Upper lobe of left lung (tissue), 6 donors: Measurements from ENCODE around the gene KRT4. TPM values are rescaled to one million over a fixed set of nuclear protein-coding genes. Genes with fewer than 3 reads are reported as not detected.

ENCODE experiments used
- ATAC-seq, 2 donors: fragments of 200-7000 bp; cut with Tn5 transposase; one replicate each; pipeline ENCODE4 v1.9.1; 2022; ENCODE audit warnings: mild to moderate bottlenecking in 2 of 2, moderate library complexity in 2 of 2; ENCODE audit not compliant: low FRiP score in 2 of 2
- DNase-seq, 2 donors: peaks; one replicate each; pipeline ENCODE4 v3.0.0-alpha.2; 2019 to 2020
- H3K27ac ChIP-seq, 4 donors: fragments of 200-600 bp; sonication (generic); one replicate each; pipeline ENCODE4 v1.5.1; 2016 to 2019
- H3K27me3 ChIP-seq, 4 donors: fragments of 200-600 bp; sonication (generic); one replicate each; pipeline ENCODE4 v1.5.1; 2017 to 2019
- H3K36me3 ChIP-seq, 4 donors: fragments of 200-600 bp; sonication (generic); one replicate each; pipeline ENCODE4 v1.5.1; 2016 to 2019
- H3K4me1 ChIP-seq, 4 donors: fragments of 200-600 bp; sonication (generic); one replicate each; pipeline ENCODE4 v1.5.1; 2018 to 2019
- H3K4me3 ChIP-seq, 4 donors: fragments of 200-600 bp; sonication (generic); one replicate each; pipeline ENCODE4 v1.5.1; 2017 to 2019; ENCODE audit warnings: mild to moderate bottlenecking in 2 of 4, moderate library complexity in 1 of 4
- H3K9me3 ChIP-seq, 4 donors: fragments of 200-600 bp; sonication (generic); one replicate each; pipeline ENCODE4 v1.5.1; 2018 to 2019
- CTCF ChIP-seq, 6 experiments: fragments of 450-650 bp in 4 of 6; fragments of 200-600 bp in 2 of 6; sonication (generic) in 2 of 6; IDR thresholded peaks; one replicate each; pipeline ENCODE4 v1.5.1; 2016 to 2019; ENCODE audit warnings: antibody characterized with exemption in 6 of 6
- EP300 ChIP-seq, 4 donors: sonication (generic); formaldehyde crosslinking; IDR thresholded peaks; one replicate each; pipeline ENCODE4 v1.5.1; 2017; ENCODE audit warnings: antibody characterized with exemption in 4 of 4, control low read depth in 2 of 4
- POLR2A ChIP-seq, 4 donors: fragments of 450-650 bp; IDR thresholded peaks; one replicate each; pipeline ENCODE4 v1.5.1; 2016 to 2017; ENCODE audit warnings: antibody characterized with exemption in 4 of 4, mild to moderate bottlenecking in 2 of 4
- POLR2AphosphoS5 ChIP-seq, 2 donors: sonication (generic); formaldehyde crosslinking; IDR thresholded peaks; one replicate each; pipeline ENCODE4 v1.5.1; 2017; ENCODE audit warnings: antibody characterized with exemption in 2 of 2
- WGBS, 2 donors: methylation state at CpG; one replicate each; pipeline ENCODE4 v1.1.5; 2017 to 2018; 5-methylcytosine and 5-hydroxymethylcytosine counted together
- total RNA-seq, 6 donors: library from RNA; depleted of rRNA in 4 of 6; stranded (reverse); fragments of >200 nt in 4 of 6; gene quantifications; one replicate each; pipeline versions ENCODE4 v1.1.0 to v1.2.1, GENCODE V29; 2016 to 2021
- donor health status: DM: no; HTN: no; CAD: no; lungs with moderate emphysema.
- donor health status: DM: no; HTN: yes; CAD: no; lungs with severe emphysema.

The KRT4 gene
- total RNA-seq, 6 donors from 2014 or later = 2.1 to 36.1 (median 15.1) TPM

DNA sequence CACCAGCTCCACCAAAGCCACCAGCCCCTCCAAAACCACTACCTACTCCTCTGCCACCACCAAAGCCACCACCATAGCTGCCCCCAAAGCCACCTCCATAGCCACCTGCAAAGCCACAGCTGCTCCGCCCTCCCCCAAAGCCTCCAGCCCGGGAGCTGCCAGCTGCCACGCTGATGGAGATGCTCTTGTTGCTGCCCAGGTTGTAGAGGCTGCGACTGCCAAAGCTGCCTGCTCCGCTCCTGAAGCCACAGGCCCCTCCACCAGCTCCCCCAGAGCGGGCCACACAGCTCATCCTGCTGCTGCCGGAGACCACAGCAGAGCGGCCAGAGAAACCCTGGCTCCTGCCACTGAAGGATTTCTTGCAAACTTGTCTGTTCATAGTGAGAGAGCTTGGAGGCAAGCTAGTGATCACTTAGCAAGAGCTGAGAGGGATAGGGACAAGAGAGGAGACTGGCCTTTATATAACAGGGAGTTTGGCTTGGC lies 37.0 kb downstream of the KRT4 start, which contains the start of gene KRT76:
KRT76 (minus strand) TSS at position 433 of the 483 bp plus-strand sequence; CDS start at position 379, 54 bp downstream.
- peak in 1 of 2 donors; percentile 52 for DNase-seq
- H3K4me1 ChIP-seq = no peaks in the 10 kb centered on the region
- no peaks in the 10 kb centered on the region for H3K36me3 ChIP-seq
- no peak within 1 kb of the TSS for H3K27ac ChIP-seq
- no peak for ATAC-seq
- WGBS, 2 donors = 91 to 100% methylated on average over 3 to 8 of the region's 8 CpGs
- no peaks in the 10 kb centered on the region for H3K27me3 ChIP-seq
- H3K4me3 ChIP-seq = no peak within 1 kb of the TSS
- no peaks in the 10 kb centered on the region for H3K9me3 ChIP-seq
- no peak for TF ChIP-seq CTCF (IDR thresholded peaks at IDR 0.05)
- TF ChIP-seq POLR2A (IDR thresholded peaks at IDR 0.05) = no peak
- TF ChIP-seq EP300 (IDR thresholded peaks at IDR 0.05) = no peak
- TF ChIP-seq POLR2AphosphoS5 (IDR thresholded peaks at IDR 0.05) = no peak

DNA sequence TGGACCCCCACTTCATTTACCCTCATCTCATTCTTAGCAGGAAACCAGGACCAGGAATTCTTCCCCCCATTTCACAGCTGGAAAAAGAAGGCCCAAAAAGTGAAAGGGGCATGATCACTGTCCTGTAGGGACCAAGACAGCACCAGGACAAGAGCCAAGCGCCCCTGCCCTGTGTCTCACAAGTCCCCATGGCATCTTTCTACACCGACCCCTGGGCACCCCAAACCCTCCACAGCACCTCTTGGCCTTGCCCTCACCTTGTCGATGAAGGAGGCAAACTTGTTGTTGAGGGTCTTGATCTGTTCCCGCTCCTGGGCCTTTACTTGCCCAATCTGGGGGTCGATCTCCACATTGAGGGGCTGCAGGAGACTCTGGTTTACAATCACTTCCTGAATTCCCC lies 37.5 kb downstream of the KRT4 start:
- H3K27me3 ChIP-seq = no peaks in the 10 kb centered on the region
- no peaks in the 10 kb centered on the region for H3K36me3 ChIP-seq
- H3K4me1 ChIP-seq = no peaks in the 10 kb centered on the region
- H3K27ac ChIP-seq = no peak overlapping the region
- H3K9me3 ChIP-seq = no peaks in the 10 kb centered on the region
- WGBS, 2 donors = 82 to 87% methylated on average over 5 of the region's 5 CpGs
- no peak for ATAC-seq
- H3K4me3 ChIP-seq = no peak overlapping the region
- DNase-seq = no peak
- no peak for TF ChIP-seq EP300 (IDR thresholded peaks at IDR 0.05)
- TF ChIP-seq CTCF (IDR thresholded peaks at IDR 0.05) = no peak
- TF ChIP-seq POLR2AphosphoS5 (IDR thresholded peaks at IDR 0.05) = no peak

DNA sequence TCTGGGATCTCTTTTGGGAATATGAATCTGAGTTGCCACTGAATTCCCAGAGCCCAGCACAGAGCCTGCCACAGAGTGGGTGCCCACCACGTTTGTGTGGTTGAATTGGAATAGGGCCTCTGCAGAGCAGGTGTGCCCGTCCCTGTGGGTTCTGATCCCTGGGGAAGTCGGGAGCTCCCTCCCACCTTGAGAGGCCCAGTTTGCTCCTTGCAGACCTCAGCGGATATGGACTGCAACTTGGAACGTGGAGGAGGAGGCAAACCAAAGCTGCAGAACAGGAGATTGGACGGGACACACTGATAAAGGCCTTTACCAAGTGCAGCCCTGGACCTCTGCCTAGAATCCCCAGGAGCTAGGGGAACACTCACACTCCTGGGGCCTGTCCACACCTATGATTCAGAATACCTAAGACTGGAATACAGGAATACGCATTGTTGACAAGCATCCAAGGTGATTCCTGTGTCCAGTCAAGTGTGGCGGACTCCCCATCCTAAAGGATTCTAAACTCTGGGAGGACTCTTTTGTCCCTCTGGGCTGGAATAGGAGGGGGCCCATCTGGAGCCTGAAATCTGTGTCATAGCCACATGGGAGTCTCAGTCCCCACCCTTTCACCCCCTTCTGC lies 39.2 kb downstream of the KRT4 start:
- 66 to 80% methylated on average over 4 to 8 of the region's 8 CpGs for WGBS, 2 donors
- Histone ChIP-seq H3K27me3 (no peaks in the 10 kb centered on the region), H3K9me3 (no peaks in the 10 kb centered on the region), H3K4me1 (no peaks in the 10 kb centered on the region), H3K36me3 (no peaks in the 10 kb centered on the region), H3K4me3 (no peak overlapping the region), H3K27ac (no peak overlapping the region)
- TF ChIP-seq EP300 (IDR thresholded peaks at IDR 0.05) (no peak), CTCF (IDR thresholded peaks at IDR 0.05) (no peak), POLR2A (IDR thresholded peaks at IDR 0.05) (no peak), POLR2AphosphoS5 (IDR thresholded peaks at IDR 0.05) (no peak)
- ATAC-seq (no peak), DNase-seq (no peak)

DNA sequence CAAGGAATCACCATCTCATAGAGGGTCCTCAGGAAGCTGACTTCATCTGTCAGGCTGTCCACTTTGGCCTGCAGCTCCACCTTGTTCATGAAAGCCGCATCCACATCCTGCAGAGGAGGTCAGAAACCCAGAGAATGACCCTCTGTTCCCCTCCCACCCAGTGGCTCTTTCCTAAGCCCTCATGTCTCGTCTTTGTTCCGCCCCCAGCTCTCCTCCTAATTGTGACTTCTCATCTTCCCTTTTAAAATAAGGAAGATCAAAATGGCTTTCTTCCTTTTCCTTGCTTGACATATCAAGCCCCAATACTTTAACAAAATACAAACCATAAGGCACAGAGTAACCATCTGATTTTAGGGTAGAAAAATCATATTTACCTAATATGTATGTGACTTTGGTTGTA lies 41.1 kb downstream of the KRT4 start:
- TF ChIP-seq CTCF (IDR thresholded peaks at IDR 0.05) (no peak), EP300 (IDR thresholded peaks at IDR 0.05) (no peak), POLR2A (IDR thresholded peaks at IDR 0.05) (no peak), POLR2AphosphoS5 (IDR thresholded peaks at IDR 0.05) (no peak)
- no peak for DNase-seq
- Histone ChIP-seq H3K27ac (no peak overlapping the region), H3K27me3 (no peaks in the 10 kb centered on the region), H3K4me1 (no peaks in the 10 kb centered on the region), H3K36me3 (no peaks in the 10 kb centered on the region), H3K4me3 (no peak overlapping the region), H3K9me3 (no peaks in the 10 kb centered on the region)
- 58 to 69% methylated on average over 3 of the region's 3 CpGs for WGBS, 2 donors
- no peak for ATAC-seq

- ATAC-seq (no peak), DNase-seq (no peak)
- Histone ChIP-seq H3K4me3 (no peak overlapping the region), H3K36me3 (no peaks in the 10 kb centered on the region), H3K27me3 (no peaks in the 10 kb centered on the region), H3K9me3 (no peaks in the 10 kb centered on the region), H3K27ac (no peak overlapping the region), H3K4me1 (no peaks in the 10 kb centered on the region)
- WGBS, 2 donors = 88 to 93% methylated on average over 4 of the region's 4 CpGs
- no peak for TF ChIP-seq CTCF (IDR thresholded peaks at IDR 0.05)
- TF ChIP-seq POLR2AphosphoS5 (IDR thresholded peaks at IDR 0.05) = no peak
- TF ChIP-seq POLR2A (IDR thresholded peaks at IDR 0.05) = no peak
- no peak for TF ChIP-seq EP300 (IDR thresholded peaks at IDR 0.05)
These were observed 41.7 kb downstream of the KRT4 start for GRCh38 chr12:52772188-52772587.
